HG03095 (cell line): ENCODE results near the gene SLC12A3.

Source experiments
- ATAC-seq: cut with Tn5 transposase; IDR thresholded peaks from one replicate; pipeline ENCODE4 v1.9.1; 2021; ENCODE audit warnings: moderate library complexity; ENCODE audit not compliant: unreplicated experiment

The SLC12A3 gene

GRCh38 chr16:56964243-56965148, 99.5 kb downstream of the SLC12A3 start:
- no peak for ATAC-seq
